Motor neuron (in vitro differentiated cells): ENCODE results near the gene RPS19BP1. TPM values are rescaled to one million over a fixed set of nuclear protein-coding genes. Genes with fewer than 3 reads are reported as not detected.
A peak's percentile ranks its signal among the peaks of the same experiment; 100 is the strongest.

Source experiments
- ATAC-seq, 8 experiments: fragments of 200-7000 bp; cut with Tn5 transposase; replicated peaks in 6 of 8; 2 replicates each; pipeline ENCODE4 v1.8.0; 2021; ENCODE audit warnings: mild to moderate bottlenecking in 8 of 8, moderate library complexity in 8 of 8
- H3K27ac ChIP-seq, 2 donors: fragments of 250-450 bp; sonication (Bioruptor Pico); 2 replicates each; pipeline ENCODE4 v1.9.0; 2021; ENCODE audit warnings: antibody characterized with exemption in 2 of 2, mild to moderate bottlenecking in 2 of 2, moderate library complexity in 1 of 2
- H3K4me1 ChIP-seq, 2 donors: fragments of 250-450 bp; sonication (Bioruptor Pico); replicated peaks in 1 of 2; 2 replicates each; pipeline ENCODE4 v1.6.1; 2021; ENCODE audit warnings: antibody characterized with exemption in 2 of 2, mild to moderate bottlenecking in 2 of 2, moderate library complexity in 1 of 2
- H3K4me3 ChIP-seq, 5 donors: fragments of 250-450 bp; sonication (Bioruptor Pico); 2 replicates each; pipeline ENCODE4 v1.9.0; 2021; ENCODE audit warnings: antibody characterized with exemption in 5 of 5, mild to moderate bottlenecking in 5 of 5, moderate library complexity in 4 of 5
- WGBS, 10 experiments: fragments of 450-650 bp; shearing (Covaris generic); methylation state at CpG; one replicate each; pipeline ENCODE4 v1.0.0; 2022; 5-methylcytosine and 5-hydroxymethylcytosine counted together
- in situ Hi-C, 9 experiments: fragments of 400-800 bp; cut with MboI; loops; one replicate each; pipeline ENCODE4 v1.15.0; 2021; ENCODE audit warnings: low sequenced_read_pairs in 9 of 9, low pct_unique_long_range_greater_than_20kb in 2 of 9; ENCODE audit not compliant: unreplicated experiment in 9 of 9
- total RNA-seq, 8 experiments: library from RNA; unstranded; fragments of 300-600 nt; gene quantifications; 2 replicates each; pipeline versions ENCODE4 v1.2.3 to v1.2.4, GENCODE V29; 2022

The RPS19BP1 gene, protein sequence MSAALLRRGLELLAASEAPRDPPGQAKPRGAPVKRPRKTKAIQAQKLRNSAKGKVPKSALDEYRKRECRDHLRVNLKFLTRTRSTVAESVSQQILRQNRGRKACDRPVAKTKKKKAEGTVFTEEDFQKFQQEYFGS
- 100 to 1,000 TPM in 1 of 8 experiments, 10 to 100 TPM in 7; 69.1 to 114 (median 89.9) TPM for total RNA-seq

DNA sequence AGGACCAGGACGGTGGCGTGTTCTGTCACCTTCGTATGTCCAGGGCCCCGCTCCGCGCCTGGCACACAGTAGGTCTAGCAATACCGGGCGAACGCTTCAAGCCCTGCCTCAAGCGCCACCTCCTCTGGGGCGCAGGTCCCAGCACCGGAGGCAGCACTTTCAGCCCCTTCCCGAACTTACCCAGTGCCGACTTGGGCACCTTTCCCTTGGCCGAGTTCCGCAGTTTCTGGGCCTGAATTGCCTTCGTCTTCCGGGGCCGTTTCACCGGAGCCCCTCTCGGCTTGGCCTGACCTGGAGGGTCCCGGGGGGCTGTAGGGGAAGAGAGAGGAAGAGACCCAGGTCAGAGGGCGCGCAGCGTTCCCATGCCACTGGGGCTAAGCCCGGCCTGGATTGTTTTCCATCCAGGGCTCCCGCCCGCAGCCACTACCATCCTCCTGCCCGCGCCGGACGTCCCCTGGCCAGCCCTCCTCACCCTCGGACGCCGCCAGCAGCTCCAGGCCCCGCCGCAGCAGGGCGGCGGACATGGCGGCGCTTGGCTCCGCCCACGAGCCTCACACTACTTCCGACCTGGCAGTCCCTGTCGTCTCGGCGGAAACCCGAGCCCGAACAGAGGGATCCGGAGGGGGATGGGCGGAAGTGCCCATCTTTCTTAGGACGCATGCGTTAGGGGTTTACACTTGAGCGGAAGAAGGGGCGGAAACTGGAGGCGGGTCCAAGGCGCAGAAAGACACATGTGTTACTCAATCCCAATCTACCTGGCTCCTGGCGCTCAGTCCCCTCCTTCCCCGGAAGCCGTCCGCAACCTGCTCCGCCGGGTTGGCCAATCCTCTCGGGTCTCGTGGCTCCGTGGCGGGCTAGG, at the start of gene RPS19BP1:
Gene RPS19BP1, minus strand, starts transcription at position 534 of the 859 bp plus-strand sequence. Its CDS starts 10 bp downstream, at position 524.
- Histone ChIP-seq H3K4me3 (peak within 1 kb of the TSS; percentile 58 to 80 (median 71)), H3K4me1 (peaks cover 21 to 22% of the 10 kb centered on the region in 2 donors), H3K27ac (peak within 1 kb of the TSS; percentile 82 to 92)
- in situ Hi-C loops: loop anchor here in 7 of 9 experiments (10.0 to 25.0 kb wide), 4 partner anchors 502 to 830 kb away; partner anchors contain the start of gene SGSM3 (in 2 of the 7)
- WGBS, 10 experiments: 0 to 5% (median 0%) methylated on average over 3 to 26 of the region's 67 CpGs; no CpG with 5 or more reads in 1 of the 10 experiments
- peak; percentile 77 to 88 (median 84) for ATAC-seq

DNA sequence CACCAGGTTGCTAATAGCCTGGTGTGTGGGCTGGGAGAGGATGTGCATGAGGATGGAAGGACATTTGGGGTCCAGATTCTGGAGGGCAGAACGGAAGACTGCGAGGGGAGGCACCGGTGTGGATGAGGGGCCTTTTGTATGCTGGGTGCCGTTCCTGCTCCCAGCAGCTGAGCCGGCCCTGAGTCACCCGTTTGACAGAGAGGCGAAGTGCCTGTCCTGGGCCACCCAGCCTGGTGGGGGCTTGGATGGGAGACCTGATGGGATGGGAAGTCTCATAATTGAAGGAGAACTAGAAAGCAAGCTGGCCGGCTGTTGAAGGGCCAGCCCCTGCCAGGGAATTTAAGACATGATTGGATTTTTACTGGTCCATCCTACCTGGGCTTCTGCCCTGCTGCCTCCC, 48.8 kb upstream of the RPS19BP1 start:
- in situ Hi-C loops: no loop called here

DNA sequence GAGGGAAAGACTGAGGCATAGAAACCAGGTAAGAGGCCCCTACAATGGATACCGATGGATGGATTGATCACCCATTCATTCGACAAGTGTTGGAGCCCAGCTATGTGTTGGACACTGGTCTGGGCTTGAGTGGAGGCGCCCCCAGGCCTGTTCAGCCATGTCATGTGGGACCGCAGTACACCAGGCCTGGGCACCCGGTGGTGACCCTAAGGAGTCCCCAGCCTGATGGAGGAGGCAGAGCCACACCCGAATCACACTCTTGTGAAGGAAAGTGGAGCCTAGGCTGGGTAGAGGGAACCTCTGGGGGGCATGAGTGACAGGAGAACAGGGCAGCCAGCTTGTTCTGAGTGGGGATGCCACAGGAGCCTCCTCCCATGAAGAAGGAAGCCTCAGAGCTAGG, 48.2 kb upstream of the RPS19BP1 start:
- no peak overlapping the region for H3K27ac ChIP-seq
- H3K4me1 ChIP-seq: no peaks in the 10 kb centered on the region
- no peak overlapping the region for H3K4me3 ChIP-seq
- WGBS, 10 experiments: 100% methylated on average over 1 of the region's 6 CpGs; no CpG with 5 or more reads in 9 of the 10 experiments
- ATAC-seq: no peak
- in situ Hi-C loops: no loop called here

More for the DNA sequence above, 48.8 kb upstream of the RPS19BP1 start:
- Histone ChIP-seq H3K27ac (no peak overlapping the region), H3K4me1 (no peaks in the 10 kb centered on the region), H3K4me3 (no peak overlapping the region)
- 70 to 100% (median 80%) methylated on average over 1 to 4 of the region's 8 CpGs; no CpG with 5 or more reads in 4 of the 10 experiments for WGBS, 10 experiments
- no peak for ATAC-seq

- in situ Hi-C loops: no loop called here
- H3K4me3 ChIP-seq: no peak overlapping the region
- 20 to 73% (median 53%) methylated on average over 2 to 4 of the region's 5 CpGs; no CpG with 5 or more reads in 6 of the 10 experiments for WGBS, 10 experiments
- no peak overlapping the region for H3K27ac ChIP-seq
- ATAC-seq: peak in 2 of 8 experiments; percentile 24 to 59
- H3K4me1 ChIP-seq: no peaks in the 10 kb centered on the region
These were observed 47.5 kb upstream of the RPS19BP1 start for GRCh38 chr22:39580006-39580441.

GRCh38 chr22:39577900-39578299, 45.4 kb upstream of the RPS19BP1 start:
- Histone ChIP-seq H3K4me1 (no peaks in the 10 kb centered on the region), H3K4me3 (no peak overlapping the region), H3K27ac (no peak overlapping the region)
- in situ Hi-C loops: no loop called here
- ATAC-seq: no peak
- WGBS, 10 experiments: 87% methylated on average over 4 of the region's 7 CpGs; no CpG with 5 or more reads in 9 of the 10 experiments

DNA sequence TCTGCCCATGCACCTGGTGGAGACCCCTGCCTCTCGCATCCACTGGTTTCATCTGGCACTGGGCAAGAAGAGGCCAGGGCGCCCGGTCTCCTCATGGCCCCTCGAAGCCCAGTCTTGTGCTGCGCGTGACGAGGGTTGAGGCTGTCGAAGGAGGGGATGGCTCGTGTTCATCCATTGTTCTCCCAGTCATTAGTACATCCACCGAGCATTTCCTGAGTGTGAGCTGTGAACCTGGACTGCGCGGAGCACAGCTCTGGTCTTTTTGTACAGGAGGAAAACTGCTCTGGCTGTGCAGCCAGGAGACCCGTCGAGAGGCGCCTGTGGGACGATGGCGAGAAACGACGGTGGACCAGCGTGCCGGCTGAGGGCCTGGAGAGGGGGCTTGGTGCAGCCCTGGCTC, 44.8 kb upstream of the RPS19BP1 start:
- in situ Hi-C loops: no loop called here
- 60 to 100% (median 73%) methylated on average over 1 to 9 of the region's 21 CpGs; no CpG with 5 or more reads in 6 of the 10 experiments for WGBS, 10 experiments
- no peaks in the 10 kb centered on the region for H3K4me1 ChIP-seq
- no peak overlapping the region for H3K4me3 ChIP-seq
- ATAC-seq: no peak
- H3K27ac ChIP-seq: no peak overlapping the region

GRCh38 chr22:39576027-39576426, 43.5 kb upstream of the RPS19BP1 start:
- ATAC-seq: no peak
- in situ Hi-C loops: no loop called here
- WGBS, 10 experiments: 80 to 100% (median 96%) methylated on average over 1 to 2 of the region's 4 CpGs; no CpG with 5 or more reads in 6 of the 10 experiments
- H3K4me1 ChIP-seq: no peaks in the 10 kb centered on the region
- H3K4me3 ChIP-seq: no peak overlapping the region
- H3K27ac ChIP-seq: no peak overlapping the region

- 91 to 100% methylated on average over 2 of the region's 2 CpGs; no CpG with 5 or more reads in 8 of the 10 experiments for WGBS, 10 experiments
- Histone ChIP-seq H3K4me1 (no peaks in the 10 kb centered on the region), H3K4me3 (no peak overlapping the region), H3K27ac (no peak overlapping the region)
- ATAC-seq: no peak
- in situ Hi-C loops: no loop called here
These were observed 42.9 kb upstream of the RPS19BP1 start for GRCh38 chr22:39575552-39575825.

DNA sequence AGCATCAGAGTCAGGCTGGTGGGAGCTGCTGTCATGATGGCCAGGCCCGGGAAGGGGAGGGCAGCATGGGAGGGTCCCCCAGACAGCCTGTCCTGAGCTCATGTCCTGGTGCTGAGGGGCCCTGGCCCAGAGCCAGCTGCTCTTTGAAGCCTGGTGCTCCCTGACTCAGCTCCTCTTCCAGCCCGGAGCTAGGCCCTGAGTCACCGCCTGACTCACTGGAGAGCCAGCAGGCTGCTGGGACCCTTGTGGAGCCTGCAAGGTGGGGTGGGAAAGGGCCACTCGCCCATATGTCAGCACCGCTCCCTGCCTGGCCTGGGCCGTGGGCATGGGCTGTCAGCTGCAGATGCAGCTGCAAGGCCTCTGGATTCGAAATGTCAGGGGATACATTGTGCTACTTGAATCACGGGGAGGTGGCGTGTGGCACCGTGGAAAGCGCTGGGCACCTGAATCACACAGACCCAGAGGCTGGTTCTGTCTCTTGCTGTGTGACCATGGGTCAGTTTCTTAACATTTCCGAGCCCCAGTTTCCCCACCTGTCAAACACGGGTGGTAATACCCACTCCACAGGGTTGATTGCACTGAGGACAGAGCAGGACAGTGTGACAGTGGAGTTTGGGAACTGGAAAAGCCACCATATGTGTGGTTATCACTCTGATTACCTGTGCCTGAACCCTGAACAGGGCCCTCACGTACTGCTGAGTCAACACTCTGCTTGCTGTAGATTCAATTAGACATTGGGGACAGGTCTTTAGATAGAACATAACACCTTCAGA, 42.4 kb upstream of the RPS19BP1 start:
- ATAC-seq: peak in 7 of 8 experiments; percentile 93 to 98 (median 96)
- Histone ChIP-seq H3K4me1 (no peaks in the 10 kb centered on the region), H3K27ac (no peak overlapping the region), H3K4me3 (no peak overlapping the region)
- 40 to 100% (median 63%) methylated on average over 1 to 8 of the region's 14 CpGs; no CpG with 5 or more reads in 4 of the 10 experiments for WGBS, 10 experiments
- in situ Hi-C loops: no loop called here

- no peaks in the 10 kb centered on the region for H3K4me1 ChIP-seq
- 0 to 60% methylated on average over 1 of the region's 1 CpG; no CpG with 5 or more reads in 8 of the 10 experiments for WGBS, 10 experiments
- H3K27ac ChIP-seq: no peak overlapping the region
- H3K4me3 ChIP-seq: no peak overlapping the region
- ATAC-seq: no peak
- in situ Hi-C loops: no loop called here
These were observed 39.0 kb upstream of the RPS19BP1 start for GRCh38 chr22:39571538-39571937.

DNA sequence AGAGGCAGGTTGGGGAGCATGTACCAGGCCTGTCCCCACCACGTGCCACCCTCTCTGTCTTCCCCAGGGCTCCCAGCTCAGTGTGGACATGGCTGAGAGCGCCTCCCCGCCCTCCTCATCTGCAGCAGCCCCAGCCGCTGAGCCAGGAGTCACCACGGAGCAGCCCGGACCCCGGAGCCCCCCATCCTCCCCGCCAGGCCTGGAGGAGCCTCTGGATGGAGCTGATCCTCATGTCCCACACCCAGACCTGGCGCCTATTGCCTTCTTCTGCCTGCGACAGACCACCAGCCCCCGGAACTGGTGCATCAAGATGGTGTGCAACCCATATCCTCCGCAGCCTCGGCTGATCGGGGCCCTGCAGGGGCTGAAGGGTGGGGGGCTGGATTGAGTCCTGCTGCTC, 38.1 kb upstream of the RPS19BP1 start, which contains the start of gene CACNA1I:
Gene CACNA1I, plus strand, starts transcription at position 89 of the 400 bp plus-strand sequence. Its CDS starts 0 bp downstream, at position 89.
- Histone ChIP-seq H3K4me1 (no peaks in the 10 kb centered on the region), H3K27ac (no peak within 1 kb of the TSS), H3K4me3 (no peak within 1 kb of the TSS)
- in situ Hi-C loops: no loop called here
- 0% methylated on average over 1 of the region's 14 CpGs; no CpG with 5 or more reads in 9 of the 10 experiments for WGBS, 10 experiments
- ATAC-seq: no peak

GRCh38 chr22:39570226-39570625, 37.7 kb upstream of the RPS19BP1 start:
- Histone ChIP-seq H3K4me3 (no peak overlapping the region), H3K4me1 (no peaks in the 10 kb centered on the region), H3K27ac (no peak overlapping the region)
- in situ Hi-C loops: no loop called here
- 60 to 100% (median 86%) methylated on average over 1 to 2 of the region's 3 CpGs; no CpG with 5 or more reads in 7 of the 10 experiments for WGBS, 10 experiments
- ATAC-seq: no peak

GRCh38 chr22:39569066-39569465, 36.5 kb upstream of the RPS19BP1 start:
- 80 to 100% (median 85%) methylated on average over 1 to 5 of the region's 7 CpGs; no CpG with 5 or more reads in 4 of the 10 experiments for WGBS, 10 experiments
- Histone ChIP-seq H3K27ac (no peak overlapping the region), H3K4me3 (no peak overlapping the region), H3K4me1 (no peaks in the 10 kb centered on the region)
- no peak for ATAC-seq
- in situ Hi-C loops: no loop called here
